ENCODE measurements around the gene ZNF653.

ZNF653 gene

GRCh38 chr19:11499220-11499726 lies 6.4 kb downstream of the ZNF653 start:
- TF ChIP-seq GATA2 (IDR thresholded peaks at IDR 0.05; ENCODE audit: low read depth, low read length) (no peak), GATA3 (IDR thresholded peaks at IDR 0.05; ENCODE audit: low read depth, low read length) (no peak)

GRCh38 chr19:11496391-11497163 lies 9.1 kb downstream of the ZNF653 start:
- TF ChIP-seq GATA2 (IDR thresholded peaks at IDR 0.05; ENCODE audit: low read depth, low read length) = no peak
- TF ChIP-seq GATA3 (IDR thresholded peaks at IDR 0.05; ENCODE audit: low read depth, low read length) = no peak

GRCh38 chr19:11495885-11496284 lies 9.8 kb downstream of the ZNF653 start:
- no peak for TF ChIP-seq GATA3 (IDR thresholded peaks at IDR 0.05; ENCODE audit: low read depth, low read length)
- no peak for TF ChIP-seq GATA2 (IDR thresholded peaks at IDR 0.05; ENCODE audit: low read depth, low read length)

GRCh38 chr19:11495481-11495880 lies 10.2 kb downstream of the ZNF653 start:
- no peak for TF ChIP-seq GATA3 (IDR thresholded peaks at IDR 0.05; ENCODE audit: low read depth, low read length)
- no peak for TF ChIP-seq GATA2 (IDR thresholded peaks at IDR 0.05; ENCODE audit: low read depth, low read length)

DNA sequence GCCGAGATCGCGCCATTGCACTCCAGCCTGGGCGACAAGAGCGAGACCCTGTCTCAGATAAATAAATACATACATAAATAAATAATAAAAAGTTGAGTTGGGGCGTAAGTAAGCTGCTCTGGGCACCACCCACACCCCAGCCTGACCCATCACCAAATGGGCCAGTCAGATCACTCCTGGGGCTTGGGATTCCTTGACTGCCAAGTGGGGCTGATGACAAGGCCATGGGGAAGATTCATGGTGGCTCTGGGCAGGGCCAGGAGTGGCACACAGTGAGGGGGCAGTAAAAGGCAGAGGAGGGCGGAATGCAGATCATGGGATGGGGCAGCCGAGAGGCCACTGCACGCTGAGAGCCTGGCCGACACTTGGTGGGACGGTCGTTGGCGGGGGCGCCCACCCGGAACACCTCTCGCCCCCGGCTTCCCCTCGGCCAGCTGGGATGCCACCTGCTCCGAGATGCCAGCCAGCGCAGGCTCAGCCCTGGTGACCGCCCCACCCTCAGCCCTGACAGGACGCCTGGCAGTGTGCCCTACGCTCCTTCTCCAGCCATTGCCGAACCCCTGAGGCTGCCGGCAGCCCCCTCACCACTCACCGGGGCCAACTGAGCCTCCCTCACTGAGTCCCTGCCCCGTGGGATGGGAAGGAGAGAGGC lies 10.9 kb downstream of the ZNF653 start:
- no peak for TF ChIP-seq GATA2 (IDR thresholded peaks at IDR 0.05; ENCODE audit: low read depth, low read length)
- TF ChIP-seq GATA3 (IDR thresholded peaks at IDR 0.05; ENCODE audit: low read depth, low read length) = no peak

GRCh38 chr19:11489378-11489777 lies 16.3 kb downstream of the ZNF653 start:
- TF ChIP-seq GATA3 (IDR thresholded peaks at IDR 0.05; ENCODE audit: low read depth, low read length) = no peak
- TF ChIP-seq GATA2 (IDR thresholded peaks at IDR 0.05; ENCODE audit: low read depth, low read length) = no peak

GRCh38 chr19:11486661-11487503 lies 18.8 kb downstream of the ZNF653 start:
- TF ChIP-seq GATA3 (IDR thresholded peaks at IDR 0.05; ENCODE audit: low read depth, low read length) (no peak), GATA2 (IDR thresholded peaks at IDR 0.05; ENCODE audit: low read depth, low read length) (no peak)

DNA sequence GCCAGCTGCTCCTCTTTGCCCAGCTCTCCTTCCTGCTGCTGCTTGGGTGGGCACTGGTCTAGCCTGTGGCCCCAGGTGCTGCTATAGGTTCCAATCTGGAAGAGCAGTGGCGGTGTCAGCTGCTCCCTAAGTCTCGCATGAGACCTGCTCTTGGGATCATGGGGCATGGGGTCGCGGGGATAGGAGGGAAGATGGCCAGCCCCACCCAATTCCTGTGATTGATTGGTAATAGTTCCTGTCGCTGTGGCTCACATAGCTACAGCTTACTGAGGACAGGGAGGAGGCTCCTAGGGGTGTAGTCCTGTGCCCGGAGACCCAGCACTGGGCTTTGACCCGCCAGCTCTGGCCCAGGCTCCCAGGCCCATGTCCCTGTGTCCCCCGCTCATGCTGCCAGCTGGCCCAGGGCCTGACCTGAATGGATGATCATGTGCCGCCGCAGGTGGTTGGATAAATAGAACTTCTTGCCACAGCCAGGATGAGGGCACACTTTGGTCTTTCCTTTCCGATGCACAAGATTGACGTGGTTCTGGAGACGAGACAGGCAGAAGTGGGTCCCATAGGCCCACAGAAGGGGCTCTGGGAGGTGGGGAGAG lies 20.3 kb downstream of the ZNF653 start:
- no peak for TF ChIP-seq GATA2 (IDR thresholded peaks at IDR 0.05; ENCODE audit: low read depth, low read length)
- TF ChIP-seq GATA3 (IDR thresholded peaks at IDR 0.05; ENCODE audit: low read depth, low read length) = no peak

DNA sequence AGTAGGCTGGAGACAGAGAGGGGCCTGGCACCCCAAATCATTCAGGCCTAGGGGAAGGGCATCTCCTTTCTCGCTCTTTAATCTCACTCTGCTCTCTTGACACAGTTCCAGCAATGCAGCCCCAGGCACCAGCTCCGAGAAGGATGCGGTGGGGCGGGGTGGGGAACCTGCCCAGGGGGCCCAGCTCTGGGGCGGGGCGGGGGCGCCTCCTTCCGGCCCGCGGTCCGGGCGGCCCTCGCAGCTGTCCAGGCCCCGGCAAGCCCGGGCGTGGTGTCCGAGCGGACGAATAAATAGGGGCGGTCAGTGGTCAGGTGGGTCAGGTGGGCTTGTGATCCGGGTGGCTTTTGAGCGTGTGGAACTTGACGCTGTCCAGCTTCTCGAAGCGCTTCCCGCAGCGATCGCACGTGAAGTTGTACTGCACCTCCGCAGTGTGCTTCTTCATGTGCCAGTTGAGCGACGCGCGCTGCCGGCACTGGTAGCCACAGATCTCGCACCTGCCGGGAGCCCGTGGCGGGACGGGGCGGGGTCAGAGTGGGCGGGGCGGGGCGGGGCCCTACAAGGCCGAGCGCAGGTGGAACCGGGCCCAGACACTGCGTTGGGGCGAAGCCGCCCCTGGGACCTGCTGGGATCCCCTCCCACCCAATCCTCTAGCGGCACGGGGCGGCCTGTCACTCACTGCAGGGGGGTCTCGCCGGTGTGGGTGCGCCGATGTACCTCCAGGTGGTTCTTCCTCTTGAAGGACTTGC lies 22.1 kb downstream of the ZNF653 start:
- TF ChIP-seq GATA2 (IDR thresholded peaks at IDR 0.05; ENCODE audit: low read depth, low read length) = no peak

GRCh38 chr19:11482384-11483050 lies 23.1 kb downstream of the ZNF653 start:
- no peak for TF ChIP-seq GATA3 (IDR thresholded peaks at IDR 0.05; ENCODE audit: low read depth, low read length)
- TF ChIP-seq GATA2 (IDR thresholded peaks at IDR 0.05; ENCODE audit: low read depth, low read length) = no peak

DNA sequence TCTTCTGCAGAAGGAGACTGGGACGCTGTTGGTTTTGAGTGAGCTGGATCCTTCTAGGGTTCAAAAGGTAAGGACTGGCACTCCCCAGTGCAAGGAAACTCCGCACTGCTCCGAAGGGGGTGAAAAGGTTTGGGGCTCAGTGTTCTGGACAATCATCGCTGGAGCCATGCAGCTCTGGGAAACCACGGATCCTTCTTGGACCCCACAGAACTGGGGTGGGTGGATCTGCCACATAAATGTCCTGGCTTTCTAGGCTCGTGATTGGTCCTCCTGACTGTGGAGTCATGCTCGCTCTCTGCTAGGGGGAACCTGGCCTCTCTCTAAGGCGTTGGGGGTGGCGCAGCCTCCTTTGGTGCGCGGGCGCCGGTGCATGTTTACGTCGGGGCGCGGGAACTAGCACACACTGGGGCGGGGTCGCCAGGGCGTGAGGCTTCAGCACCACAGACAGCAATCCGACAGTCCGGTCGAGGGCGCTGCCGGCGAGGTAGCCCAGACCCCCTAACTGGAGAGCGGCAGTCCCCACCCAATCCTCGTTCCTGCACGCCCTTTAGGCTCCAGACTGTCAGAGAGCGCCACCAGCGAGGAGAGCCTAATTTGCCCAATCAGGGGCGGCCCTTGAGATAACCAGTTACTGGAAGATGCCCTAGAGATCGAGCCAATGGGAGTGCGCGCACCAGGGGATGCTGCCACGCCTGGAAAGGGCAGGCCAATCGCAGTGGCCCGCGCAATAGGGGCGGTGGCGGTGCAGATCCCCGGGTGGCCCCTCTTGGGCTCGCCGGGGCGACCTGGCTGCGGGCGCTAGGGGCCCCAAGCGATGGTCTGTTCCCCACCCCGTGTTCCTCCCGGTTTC lies 23.9 kb downstream of the ZNF653 start:
- TF ChIP-seq GATA2 (IDR thresholded peaks at IDR 0.05; ENCODE audit: low read depth, low read length) = no peak
- TF ChIP-seq GATA3 (IDR thresholded peaks at IDR 0.05; ENCODE audit: low read depth, low read length) = no peak

Data from SH-SY5Y (cell line).